NCI-H146 treated with DMSO at 0.1 percent for 48 hours (cell line): ENCODE results near the gene ECD.

Experiments used
- DNase-seq: peaks from one replicate; lab custom pipeline; 2025; ENCODE audit not compliant: unreplicated experiment; lab: John Stamatoyannopoulos, UW

Gene ECD

GRCh38 chr10:73167783-73168464 is at the start of gene ECD, which contains the start of gene FAM149B1:
Gene ECD, minus strand, starts transcription at chr10:73168008. Its CDS starts 4,071 bp downstream, at chr10:73163937.
Gene FAM149B1, plus strand, starts transcription at chr10:73168119. Its CDS starts 221 bp downstream, at chr10:73168340.
- DNase-seq, result peak; percentile 87

- no peak for DNase-seq
These were observed 47.9 kb upstream of the ECD start for GRCh38 chr10:73215749-73216148.

- no peak for DNase-seq
These were observed 43.5 kb upstream of the ECD start for GRCh38 chr10:73211106-73211811.

- DNase-seq, result no peak
These were observed 42.7 kb upstream of the ECD start for GRCh38 chr10:73210395-73211105.

GRCh38 chr10:73209705-73210104 is 41.9 kb upstream of the ECD start:
- DNase-seq, result no peak

- DNase-seq, result no peak
These were observed 40.1 kb upstream of the ECD start for GRCh38 chr10:73207883-73208282.

- no peak for DNase-seq
These were observed 38.6 kb upstream of the ECD start for GRCh38 chr10:73206385-73206784.

GRCh38 chr10:73205890-73206289 is 38.1 kb upstream of the ECD start:
- DNase-seq, result no peak

GRCh38 chr10:73205081-73205480 is 37.3 kb upstream of the ECD start:
- no peak for DNase-seq

- no peak for DNase-seq
These were observed 22.4 kb upstream of the ECD start for GRCh38 chr10:73190188-73190587.

GRCh38 chr10:73186266-73186665 is 18.5 kb upstream of the ECD start:
- no peak for DNase-seq

- no peak for DNase-seq
These were observed 16.0 kb upstream of the ECD start for GRCh38 chr10:73183667-73184281.

GRCh38 chr10:73182568-73182967 is 14.8 kb upstream of the ECD start:
- DNase-seq, result no peak

- DNase-seq, result no peak
These were observed 6.5 kb upstream of the ECD start for GRCh38 chr10:73174148-73174925.

GRCh38 chr10:73172867-73173266 is 5.1 kb upstream of the ECD start:
- DNase-seq, result no peak

- DNase-seq, result no peak
These were observed 1.5 kb upstream of the ECD start for GRCh38 chr10:73169320-73169719.

- peak; percentile 59 for DNase-seq
These were observed 626 bp upstream of the ECD start for GRCh38 chr10:73168465-73168803.

- no peak for DNase-seq
These were observed 388 bp downstream of the ECD start for GRCh38 chr10:73167458-73167782.

GRCh38 chr10:73166972-73167371 is 836 bp downstream of the ECD start:
- no peak for DNase-seq

GRCh38 chr10:73163096-73163495 is 4.7 kb downstream of the ECD start:
- no peak for DNase-seq

- DNase-seq, result no peak
These were observed 6.1 kb downstream of the ECD start for GRCh38 chr10:73161662-73162061.
